GM23338 (cell line): ENCODE data around the gene WDR1. TPM values are rescaled to one million over a fixed set of nuclear protein-coding genes. Genes with fewer than 3 reads are reported as not detected.
"Not testable (repeated sequence)": the region's sequence is repeated elsewhere in the genome, so short reads cannot be mapped to it uniquely, and the experiment has no call there.

ENCODE experiments used
- ATAC-seq: fragments of 200-7000 bp; cut with Tn5 transposase; 3 replicates; pipeline ENCODE4 v1.9.1; 2020
- DNase-seq: peaks from one replicate; pipeline ENCODE4 v3.0.0-alpha.2; 2015; ENCODE audit warnings: low spot score
- H2AFZ ChIP-seq: fragments of 200-600 bp; sonication (generic); 2 replicates; pipeline ENCODE4 v1.8.0; 2016; ENCODE audit warnings: antibody characterized with exemption, mild to moderate bottlenecking, moderate library complexity
- H3F3A ChIP-seq: fragments of 200-600 bp; sonication (generic); replicated peaks from 2 replicates; pipeline ENCODE4 v1.8.0; 2017; ENCODE audit warnings: antibody characterized with exemption, mixed run types, low read depth
- H3K27ac ChIP-seq: fragments of 200-600 bp; sonication (generic); 2 replicates; pipeline ENCODE4 v1.6.1; 2016; ENCODE audit warnings: low read depth
- H3K27me3 ChIP-seq: fragments of 200-600 bp; sonication (generic); 2 replicates; pipeline ENCODE4 v1.8.0; 2016; ENCODE audit warnings: mild to moderate bottlenecking, mixed run types, moderate library complexity; ENCODE audit not compliant: insufficient read depth
- H3K36me3 ChIP-seq: fragments of 200-600 bp; sonication (generic); 2 replicates; pipeline ENCODE4 v1.8.0; 2016; ENCODE audit warnings: mild to moderate bottlenecking; ENCODE audit not compliant: insufficient read depth
- H3K4me1 ChIP-seq: fragments of 200-600 bp; sonication (generic); 2 replicates; pipeline ENCODE4 v1.8.0; 2016; ENCODE audit warnings: mild to moderate bottlenecking, moderate library complexity; ENCODE audit not compliant: insufficient read depth
- H3K4me2 ChIP-seq: fragments of 200-600 bp; sonication (generic); 2 replicates; pipeline ENCODE4 v1.7.1; 2017; ENCODE audit warnings: mixed run types
- H3K4me3 ChIP-seq: fragments of 200-600 bp; sonication (generic); 2 replicates; pipeline ENCODE4 v1.6.1; 2016; ENCODE audit warnings: mixed run types
- H3K79me2 ChIP-seq: fragments of 200-600 bp; sonication (generic); replicated peaks from 2 replicates; pipeline ENCODE4 v1.8.0; 2017; ENCODE audit warnings: mild to moderate bottlenecking; ENCODE audit not compliant: insufficient read depth
- H3K9me2 ChIP-seq: fragments of 200-600 bp; sonication (generic); 2 replicates; pipeline ENCODE4 v1.8.0; 2017; ENCODE audit not compliant: insufficient read depth
- H4K20me1 ChIP-seq: fragments of 200-600 bp; sonication (generic); replicated peaks from 2 replicates; pipeline ENCODE4 v1.8.0; 2017; ENCODE audit warnings: mild to moderate bottlenecking; ENCODE audit not compliant: insufficient read depth
- H3K27ac Mint-ChIP-seq: 2 replicates; pipeline ENCODE4 v1.8.0; 2020; ENCODE audit warnings: inconsistent platforms, mild to moderate bottlenecking, moderate library complexity, mixed read lengths
- H3K27me3 Mint-ChIP-seq: 3 replicates; pipeline ENCODE4 v1.8.0; 2022; ENCODE audit warnings: low read depth, mild to moderate bottlenecking, moderate library complexity, mixed read lengths, inconsistent platforms; ENCODE audit not compliant: insufficient read depth, poor library complexity
- H3K36me3 Mint-ChIP-seq: 3 replicates; pipeline ENCODE4 v1.8.0; 2021; ENCODE audit warnings: low read depth, mild to moderate bottlenecking, inconsistent platforms, moderate library complexity, mixed read lengths
- H3K4me1 Mint-ChIP-seq: 3 replicates; pipeline ENCODE4 v1.8.0; 2020; ENCODE audit warnings: mild to moderate bottlenecking, inconsistent platforms, mixed read lengths
- H3K4me3 Mint-ChIP-seq: 3 replicates; pipeline ENCODE4 v1.8.0; 2021; ENCODE audit warnings: moderate library complexity, mild to moderate bottlenecking, inconsistent platforms, mixed read lengths
- H3K9me3 Mint-ChIP-seq: 3 replicates; pipeline ENCODE4 v1.8.0; 2020; ENCODE audit warnings: moderate library complexity, mild to moderate bottlenecking, inconsistent platforms, mixed read lengths
- CREB1 ChIP-seq: fragments of 250-450 bp; sonication (Bioruptor Pico); IDR thresholded peaks from 2 replicates; pipeline ENCODE4 v1.5.0; 2020; ENCODE audit warnings: low read depth, mild to moderate bottlenecking, moderate library complexity
- ETS1 ChIP-seq: IDR thresholded peaks from 2 replicates; pipeline ENCODE4 v1.6.1; 2016; ENCODE audit warnings: antibody characterized with exemption
- JUNB ChIP-seq: IDR thresholded peaks from one replicate; pipeline ENCODE4 v1.6.1; 2016; ENCODE audit warnings: antibody characterized with exemption; ENCODE audit not compliant: unreplicated experiment
- NANOG ChIP-seq: IDR thresholded peaks from 2 replicates; pipeline ENCODE4 v1.6.1; 2016; ENCODE audit warnings: antibody characterized with exemption, borderline replicate concordance
- POLR2AphosphoS5 ChIP-seq: IDR thresholded peaks from 2 replicates; pipeline ENCODE4 v1.6.1; 2016; ENCODE audit warnings: antibody characterized with exemption, low read depth
- REST ChIP-seq: IDR thresholded peaks from one replicate; pipeline ENCODE4 v1.6.1; 2018; ENCODE audit warnings: antibody characterized with exemption; ENCODE audit not compliant: unreplicated experiment
- STAT1 ChIP-seq: IDR thresholded peaks from one replicate; pipeline ENCODE4 v1.6.1; 2016; ENCODE audit warnings: antibody characterized with exemption; ENCODE audit not compliant: unreplicated experiment
- ZNF114 ChIP-seq: fragments of 250-450 bp; sonication (Bioruptor Pico); IDR thresholded peaks from 2 replicates; pipeline ENCODE4 v1.5.0; 2020; ENCODE audit warnings: mild to moderate bottlenecking, moderate library complexity
- ZNF462 ChIP-seq: fragments of 250-450 bp; sonication (Bioruptor Pico); IDR thresholded peaks from 2 replicates; pipeline ENCODE4 v1.5.0; 2020; ENCODE audit warnings: mild to moderate bottlenecking, moderate library complexity
- polyA plus RNA-seq: library from polyadenylated mRNA; unstranded; fragments of >200 nt; fragmentation: Nextera tagmentation; extraction: Ambion mirVana; gene quantifications from 2 replicates; pipeline ENCODE4 v1.2.1, GENCODE V29; 2016
- total RNA-seq: library from RNA; depleted of rRNA; stranded (reverse); fragments of >200 nt; shearing (Covaris generic); gene quantifications from 2 replicates; pipeline ENCODE4 v1.2.3, GENCODE V29; 2014

The WDR1 gene
- total and polyA plus RNA-seq, 2 experiments from 2014 or later, result 93.2 to 248 TPM

GRCh38 chr4:10128761-10129160, 12.2 kb upstream of the WDR1 start (continued):
- TF ChIP-seq ZNF462 (no peak), ETS1 (no peak), CREB1 (CRISPR knock-in tag) (no peak), STAT1 (no peak), REST (no peak), POLR2AphosphoS5 (no peak), NANOG (no peak), ZNF114 (no peak), JUNB (no peak)

- not testable (repeated sequence) for H3K36me3 ChIP-seq, H3K27me3 Mint-ChIP-seq, ATAC-seq, H3K9me3 Mint-ChIP-seq, H3K9me2 ChIP-seq, H3K36me3 Mint-ChIP-seq, H3K4me3 ChIP-seq, H3K27me3 ChIP-seq, H2AFZ ChIP-seq, H3K27ac ChIP-seq, H3K4me3 Mint-ChIP-seq, H3K4me2 ChIP-seq, H4K20me1 ChIP-seq, H3K27ac Mint-ChIP-seq, H3F3A ChIP-seq, H3K4me1 ChIP-seq, DNase-seq, H3K79me2 ChIP-seq
- H3K4me1 Mint-ChIP-seq, result peaks cover 10% of the 10 kb centered on the region
These were observed 10.9 kb upstream of the WDR1 start for GRCh38 chr4:10127531-10127930.
